Skeletal muscle tissue (tissue), 4 donors: ENCODE measurements around the gene TMPRSS4. TPM values are rescaled to one million over a fixed set of nuclear protein-coding genes. Genes with fewer than 3 reads are reported as not detected.
A peak's percentile ranks its signal among the peaks of the same experiment; 100 is the strongest.

Source experiments
- H3K27ac ChIP-seq: one replicate; pipeline ENCODE4 v1.7.0; 2013; ENCODE audit warnings: mild to moderate bottlenecking, low read depth, low read length, inconsistent platforms
- H3K27me3 ChIP-seq, 3 donors: one replicate each; pipeline ENCODE4 v1.7.0; 2013; ENCODE audit warnings: low read length in 3 of 3; ENCODE audit not compliant: control insufficient read depth in 3 of 3, insufficient read depth in 3 of 3
- H3K36me3 ChIP-seq, 3 donors: one replicate each; pipeline ENCODE4 v1.7.0; 2013; ENCODE audit warnings: low read length in 3 of 3; ENCODE audit not compliant: control insufficient read depth in 3 of 3, insufficient read depth in 3 of 3
- H3K4me1 ChIP-seq, 3 donors: one replicate each; pipeline ENCODE4 v1.7.0; 2013; ENCODE audit warnings: low read length in 3 of 3, mild to moderate bottlenecking in 3 of 3; ENCODE audit not compliant: control insufficient read depth in 3 of 3, insufficient read depth in 3 of 3
- H3K4me3 ChIP-seq, 3 donors: one replicate each; pipeline ENCODE4 v1.7.0; 2013; ENCODE audit warnings: low read length in 3 of 3
- H3K9ac ChIP-seq, 3 donors: one replicate each; pipeline ENCODE4 v1.7.0; 2013; ENCODE audit warnings: low read length in 3 of 3, mild to moderate bottlenecking in 3 of 3, moderate library complexity in 2 of 3, low read depth in 1 of 3
- H3K9me3 ChIP-seq, 3 donors: one replicate each; pipeline ENCODE4 v1.7.0; 2013; ENCODE audit warnings: low read length in 3 of 3; ENCODE audit not compliant: control insufficient read depth in 3 of 3
- total RNA-seq: library from RNA; depleted of rRNA; stranded (reverse); fragments of >200 nt; gene quantifications from one replicate; pipeline ENCODE4 v1.2.3, GENCODE V29; 2014
- donor health status: Osteomylitis.

The TMPRSS4 gene
- total RNA-seq, 1 donor from 2014 or later: not detected

GRCh38 chr11:118169300-118170140, 92.6 kb downstream of the TMPRSS4 start:
- Histone ChIP-seq H3K4me1 (peaks cover 5 to 26% (median 24%) of the 10 kb centered on the region in 3 donors), H3K27me3 (peaks cover 0 to 12% (median 0%) of the 10 kb centered on the region in 3 donors), H3K4me3 (no peak overlapping the region), H3K27ac (no peak overlapping the region), H3K9me3 (no peaks in the 10 kb centered on the region), H3K36me3 (peaks cover 0 to 12% (median 4%) of the 10 kb centered on the region in 3 donors), H3K9ac (no peak overlapping the region)

GRCh38 chr11:118170231-118170630, 93.4 kb downstream of the TMPRSS4 start:
- no peak overlapping the region for H3K4me3 ChIP-seq
- H3K9me3 ChIP-seq: no peaks in the 10 kb centered on the region
- H3K9ac ChIP-seq: peak overlapping the region in 1 of 3 donors; percentile 62
- H3K27ac ChIP-seq: no peak overlapping the region
- H3K27me3 ChIP-seq: peaks cover 0 to 12% (median 0%) of the 10 kb centered on the region in 3 donors
- peaks cover 8 to 33% (median 30%) of the 10 kb centered on the region in 3 donors for H3K4me1 ChIP-seq
- H3K36me3 ChIP-seq: peaks cover 0 to 12% (median 4%) of the 10 kb centered on the region in 3 donors

- no peaks in the 10 kb centered on the region for H3K9me3 ChIP-seq
- peaks cover 14 to 40% (median 37%) of the 10 kb centered on the region in 3 donors for H3K4me1 ChIP-seq
- no peak overlapping the region for H3K27ac ChIP-seq
- peak overlapping the region in 1 of 3 donors; percentile 35 for H3K4me3 ChIP-seq
- H3K36me3 ChIP-seq: peaks cover 0 to 12% (median 4%) of the 10 kb centered on the region in 3 donors
- peaks cover 0 to 12% (median 0%) of the 10 kb centered on the region in 3 donors for H3K27me3 ChIP-seq
- H3K9ac ChIP-seq: peak overlapping the region in 1 of 3 donors; percentile 62
Measured at GRCh38 chr11:118170882-118171268, 94.0 kb downstream of the TMPRSS4 start.

Other genes starting within 250 kb of the TMPRSS4 start
- 23.5 TPM for gene FXYD6, start 200.4 kb upstream of the TMPRSS4 start, total RNA-seq
- not detected for gene TMPRSS13, start 147.7 kb upstream of the TMPRSS4 start, total RNA-seq
- gene IL10RA, start 90.7 kb upstream of the TMPRSS4 start, total RNA-seq: 8.9 TPM
- gene SMIM35, start 9.9 kb downstream of the TMPRSS4 start, total RNA-seq: not detected
- 2.1 TPM for gene SCN4B, start 75.7 kb downstream of the TMPRSS4 start, total RNA-seq
- gene SCN2B, start 99.6 kb downstream of the TMPRSS4 start, total RNA-seq: 2.1 TPM
- gene JAML, start 147.9 kb downstream of the TMPRSS4 start, total RNA-seq: 6.8 TPM
- 1.0 TPM for gene MPZL3, start 175.3 kb downstream of the TMPRSS4 start, total RNA-seq
- 1.0 TPM for gene MPZL2, start 187.2 kb downstream of the TMPRSS4 start, total RNA-seq
- gene CD3E, start 227.7 kb downstream of the TMPRSS4 start, total RNA-seq: not detected